Keratinocyte (primary cell): ENCODE measurements around the gene BCAS2. TPM values are rescaled to one million over a fixed set of nuclear protein-coding genes. Genes with fewer than 3 reads are reported as not detected.

Experiments
- DNase-seq: peaks from one replicate; pipeline ENCODE4 v3.0.0-alpha.2; 2011; ENCODE audit warnings: low read depth, missing footprints, low spot score
- FAIRE-seq: peaks from 2 replicates; lab custom pipeline; 2011; peaks lifted over from hg19 to GRCh38; lab: Jason Lieb, UNC
- H2AFZ ChIP-seq: 2 replicates; pipeline ENCODE4 v1.6.0; 2012; ENCODE audit warnings: low read length, control low read depth, inconsistent platforms; ENCODE audit not compliant: control insufficient read depth
- H3K27ac ChIP-seq: 2 replicates; pipeline ENCODE4 v1.5.1; 2011; ENCODE audit warnings: low read length; ENCODE audit not compliant: control insufficient read depth, insufficient read depth
- H3K27me3 ChIP-seq: 3 replicates; pipeline ENCODE4 v1.6.0; 2011; ENCODE audit warnings: low read length; ENCODE audit not compliant: control insufficient read depth, insufficient read depth; ENCODE audit errors: extremely low read depth
- H3K36me3 ChIP-seq, 2 experiments: 2 replicates in 1 of 2; 3 replicates in 1 of 2; pipeline ENCODE4 v1.5.1; 2011; ENCODE audit warnings: low read length in 2 of 2, mild to moderate bottlenecking in 1 of 2; ENCODE audit not compliant: control insufficient read depth in 2 of 2, insufficient read depth in 2 of 2; ENCODE audit errors: extremely low read depth in 1 of 2
- H3K4me1 ChIP-seq: 3 replicates; pipeline ENCODE4 v1.5.1; 2011; ENCODE audit warnings: low read length; ENCODE audit not compliant: control insufficient read depth, insufficient read depth; ENCODE audit errors: extremely low read depth
- H3K4me2 ChIP-seq: 3 replicates; pipeline ENCODE4 v1.6.0; 2011; ENCODE audit warnings: low read depth, low read length; ENCODE audit not compliant: control insufficient read depth, insufficient read depth; ENCODE audit errors: extremely low read depth
- H3K4me3 ChIP-seq, 3 experiments: fragments of 200-600 bp in 1 of 3; sonication (generic) in 1 of 3; 2 replicates in 2 of 3; 3 replicates in 1 of 3; pipeline ENCODE4 v1.5.1; 2011 to 2016; ENCODE audit warnings: low read length in 3 of 3, mild to moderate bottlenecking in 3 of 3, control low read depth in 2 of 3, inconsistent platforms in 1 of 3, low read depth in 1 of 3, mixed read lengths in 1 of 3, mixed run types in 1 of 3, moderate library complexity in 1 of 3; ENCODE audit not compliant: control insufficient read depth in 2 of 3, insufficient read depth in 2 of 3; ENCODE audit errors: extremely low read depth in 1 of 3
- H3K79me2 ChIP-seq: 2 replicates; pipeline ENCODE4 v1.6.0; 2012; ENCODE audit warnings: low read length; ENCODE audit not compliant: control insufficient read depth, insufficient read depth
- H3K9ac ChIP-seq: 3 replicates; pipeline ENCODE4 v1.6.0; 2011; ENCODE audit warnings: low read length; ENCODE audit not compliant: control insufficient read depth, insufficient read depth; ENCODE audit errors: extremely low read depth
- H3K9me1 ChIP-seq: 3 replicates; pipeline ENCODE4 v1.6.0; 2011; ENCODE audit warnings: low read length; ENCODE audit not compliant: control insufficient read depth, insufficient read depth; ENCODE audit errors: extremely low read depth
- H3K9me3 ChIP-seq: 2 replicates; pipeline ENCODE4 v1.5.1; 2012; ENCODE audit warnings: low read depth, low read length; ENCODE audit not compliant: control insufficient read depth
- H4K20me1 ChIP-seq: 3 replicates; pipeline ENCODE4 v1.6.0; 2011; ENCODE audit warnings: low read length; ENCODE audit not compliant: control insufficient read depth, insufficient read depth; ENCODE audit errors: extremely low read depth
- CTCF ChIP-seq, 3 experiments: IDR thresholded peaks in 1 of 3; conservative IDR thresholded peaks in 1 of 3; optimal IDR thresholded peaks in 1 of 3; 2 replicates in 2 of 3; 3 replicates in 1 of 3; pipeline versions ENCODE3 to v1.5.1; 2011; ENCODE audit warnings: low read length in 3 of 3, mild to moderate bottlenecking in 3 of 3, moderate library complexity in 2 of 3, control low read depth in 1 of 3, inconsistent platforms in 1 of 3; ENCODE audit not compliant: insufficient read depth in 2 of 3; ENCODE audit errors: extremely low read depth in 1 of 3
- EZH2 ChIP-seq: IDR thresholded peaks from one replicate; pipeline ENCODE4 v1.6.1; 2012; ENCODE audit warnings: inconsistent platforms, mild to moderate bottlenecking, low read length, moderate library complexity
- dilution Hi-C: fragments of 300-500 bp; cut with MboI; formaldehyde crosslinking; loops from one replicate; pipeline ENCODE4 v1.7.0; 2020; ENCODE audit warnings: low sequenced_read_pairs; ENCODE audit not compliant: extremely low pct_ligation_motif_present
- polyA plus RNA-seq, 5 experiments: library from polyadenylated mRNA; depleted of rRNA in 3 of 5; stranded (reverse) in 3 of 5; stranded (forward) in 1 of 5; unstranded in 1 of 5; fragments of >200 nt; gene quantifications; 1 replicate in 1 of 5; 2 replicates in 3 of 5; 3 replicates in 1 of 5; pipeline versions ENCODE4 v1.2.1 to v1.2.3, GENCODE V29; 2011 to 2012; ENCODE audit warnings: missing spikeins in 2 of 5, low read depth in 1 of 5, low replicate concordance in 1 of 5

Gene BCAS2
- polyA plus RNA-seq, 1 donor (not counting 4 experiments of a cell fraction or from before 2014, with no cell fraction given): 60.8 TPM

DNA sequence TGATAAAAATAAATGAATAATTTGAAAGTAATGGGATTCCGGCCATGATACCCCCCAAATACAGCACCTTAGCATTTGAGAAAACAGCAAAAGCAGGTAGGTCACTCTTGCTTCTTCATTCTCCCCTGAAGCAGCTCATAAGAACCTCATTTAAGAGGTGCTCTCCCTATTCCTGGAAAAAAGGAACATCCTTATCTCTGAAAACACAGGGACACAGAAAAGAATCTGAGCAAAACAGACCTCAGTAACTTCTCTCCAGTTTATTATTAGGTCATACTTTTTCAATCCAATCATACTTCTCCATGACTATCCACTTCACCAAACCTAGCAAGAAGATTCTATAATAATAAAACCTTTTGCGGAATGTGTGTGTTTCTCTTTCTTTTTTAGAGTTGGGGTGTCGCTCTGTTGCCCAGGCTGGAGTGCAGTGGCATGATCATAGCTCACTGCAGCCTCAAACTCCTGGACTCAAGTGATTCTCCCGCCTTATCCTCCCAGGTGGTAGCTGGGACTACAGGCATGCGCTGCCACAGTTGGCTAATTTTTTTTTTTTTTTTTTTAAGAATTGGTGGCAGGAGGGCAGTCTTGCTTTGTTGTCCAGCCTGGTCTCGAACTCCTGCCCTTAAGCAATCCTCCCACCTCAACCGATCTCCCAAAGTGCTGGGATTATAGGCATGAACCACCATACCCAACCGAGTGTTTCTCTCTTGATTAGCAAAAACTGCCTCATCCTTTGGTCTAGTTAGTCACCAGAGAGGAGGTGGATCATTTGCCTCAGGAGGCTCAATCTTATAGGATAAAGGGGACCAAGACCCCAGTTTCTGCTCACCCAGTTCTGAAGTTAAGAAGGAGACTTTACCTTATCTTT is 59.8 kb downstream of the BCAS2 start:
- no peak overlapping the region for H3K4me2 ChIP-seq
- no peaks in the 10 kb centered on the region for H3K9me3 ChIP-seq
- no peak for FAIRE-seq
- dilution Hi-C loops: no loop called here
- H3K9ac ChIP-seq: no peak overlapping the region
- TF ChIP-seq CTCF (optimal IDR thresholded peaks at IDR 0.05 in 1 of 3, IDR thresholded peaks at IDR 0.05 in 1 of 3, conservative IDR thresholded peaks at IDR 0.05 in 1 of 3; ENCODE audit: extremely low read depth in 1 of 3, insufficient read depth in 2 of 3, low read length in 3 of 3): no peak
- TF ChIP-seq EZH2: no peak
- no peak for DNase-seq
- no peaks in the 10 kb centered on the region for H3K4me1 ChIP-seq
- no peaks in the 10 kb centered on the region for H3K79me2 ChIP-seq
- no peaks in the 10 kb centered on the region for H3K27me3 ChIP-seq
- no peaks in the 10 kb centered on the region for H3K36me3 ChIP-seq
- H3K27ac ChIP-seq: no peak overlapping the region
- H2AFZ ChIP-seq: no peak overlapping the region
- H3K9me1 ChIP-seq: no peaks in the 10 kb centered on the region
- H3K4me3 ChIP-seq: no peak overlapping the region
- no peaks in the 10 kb centered on the region for H4K20me1 ChIP-seq

Other genes starting within 250 kb of the BCAS2 start
- 18.3 to 26.4 TPM (median 22.9 TPM) in 3 replicates for gene TRIM33, start 70.4 kb downstream of the BCAS2 start, polyA plus RNA-seq
- 5.9 to 11.3 TPM (median 9.5 TPM) in 3 replicates for gene DENND2C, start 88.4 kb upstream of the BCAS2 start, polyA plus RNA-seq
- gene AMPD1, start 113.9 kb upstream of the BCAS2 start, polyA plus RNA-seq: not detected in 3 replicates
- 24.5 to 49.5 TPM (median 42.1 TPM) in 3 replicates for gene NRAS, start 135.2 kb upstream of the BCAS2 start, polyA plus RNA-seq
- gene CSDE1, start 176.4 kb upstream of the BCAS2 start, polyA plus RNA-seq: 190 to 268 TPM (median 249 TPM) in 3 replicates
- gene SIKE1, start 199.1 kb upstream of the BCAS2 start, polyA plus RNA-seq: 28.8 to 40.3 TPM (median 32.8 TPM) in 3 replicates